HepG2 (cell line): ENCODE results near the gene ZBTB7C. TPM values are rescaled to one million over a fixed set of nuclear protein-coding genes. Genes with fewer than 3 reads are reported as not detected.

Experiments used
- CEBPG ChIP-seq: IDR thresholded peaks from 2 replicates; pipeline ENCODE4 v1.6.1; 2016
- FOXA1 ChIP-seq, 2 experiments: fragments of 450-650 bp in 1 of 2; sonication (generic) in 1 of 2; formaldehyde crosslinking in 1 of 2; IDR thresholded peaks; 2 replicates each; pipeline versions ENCODE4 v1.4.0 to v1.6.1; 2016 to 2020; ENCODE audit warnings: missing genetic modification reagents in 1 of 2
- FOXA3 ChIP-seq: IDR thresholded peaks from 2 replicates; pipeline ENCODE4 v1.6.1; 2016; ENCODE audit warnings: missing genetic modification reagents, missing compliant biosample characterization
- FOXO1 ChIP-seq: sonication (generic); formaldehyde crosslinking; IDR thresholded peaks from 2 replicates; pipeline ENCODE4 v1.4.0; 2020; ENCODE audit warnings: missing genetic modification reagents
- GATAD2A ChIP-seq: IDR thresholded peaks from 2 replicates; pipeline ENCODE4 v1.6.1; 2016
- HNRNPLL ChIP-seq: fragments of 200-400 bp; formaldehyde crosslinking; IDR thresholded peaks from 2 replicates; pipeline ENCODE4 v1.6.1; 2017; ENCODE audit warnings: mild to moderate bottlenecking, low read depth, low read length; ENCODE audit not compliant: poor library complexity, severe bottlenecking
- HOMEZ ChIP-seq: IDR thresholded peaks from 2 replicates; pipeline ENCODE4 v1.6.1; 2016; ENCODE audit warnings: low read depth
- KLF13 ChIP-seq: sonication (generic); formaldehyde crosslinking; IDR thresholded peaks from 2 replicates; pipeline ENCODE4 v1.4.0; 2020; ENCODE audit warnings: mild to moderate bottlenecking, missing genetic modification reagents
- MEIS1 ChIP-seq: sonication (generic); formaldehyde crosslinking; IDR thresholded peaks from 2 replicates; pipeline ENCODE4 v1.9.0; 2021; ENCODE audit warnings: mild to moderate bottlenecking, missing genetic modification reagents, moderate library complexity, borderline replicate concordance
- PATZ1 ChIP-seq: sonication (generic); formaldehyde crosslinking; IDR thresholded peaks from 2 replicates; pipeline ENCODE4 v1.4.0; 2020; ENCODE audit warnings: missing genetic modification reagents
- SMC3 ChIP-seq: IDR thresholded peaks from 2 replicates; pipeline ENCODE4 v1.6.1; 2011; ENCODE audit warnings: low read length, improper control_type of control experiment
- SSRP1 ChIP-seq: IDR thresholded peaks from 2 replicates; pipeline ENCODE4 v1.6.1; 2016; ENCODE audit warnings: control low read depth
- TFAP4 ChIP-seq: sonication (generic); IDR thresholded peaks from 2 replicates; pipeline ENCODE4 v1.6.1; 2016; ENCODE audit warnings: low read depth, borderline replicate concordance
- UBTF ChIP-seq: sonication (generic); formaldehyde crosslinking; IDR thresholded peaks from 2 replicates; pipeline ENCODE4 v1.4.0; 2020; ENCODE audit warnings: mild to moderate bottlenecking, missing genetic modification reagents
- ZBTB7A ChIP-seq: sonication (generic); formaldehyde crosslinking; IDR thresholded peaks from 2 replicates; pipeline ENCODE4 v1.8.0; 2022; ENCODE audit warnings: mild to moderate bottlenecking, missing genetic modification reagents
- ZFX ChIP-seq: sonication (generic); formaldehyde crosslinking; IDR thresholded peaks from 2 replicates; pipeline ENCODE4 v1.4.0; 2020; ENCODE audit warnings: mild to moderate bottlenecking, low read depth, missing genetic modification reagents, moderate library complexity
- ZNF235 ChIP-seq: sonication (generic); formaldehyde crosslinking; IDR thresholded peaks from 2 replicates; pipeline ENCODE4 v1.8.1; 2023; ENCODE audit warnings: mild to moderate bottlenecking, missing genetic modification reagents, borderline replicate concordance
- ZNF430 ChIP-seq: sonication (generic); formaldehyde crosslinking; IDR thresholded peaks from 2 replicates; pipeline ENCODE4 v1.9.0; 2021; ENCODE audit warnings: mild to moderate bottlenecking, missing genetic modification reagents
- ZNF558 ChIP-seq: sonication (generic); formaldehyde crosslinking; IDR thresholded peaks from 2 replicates; pipeline ENCODE4 v1.9.0; 2022; ENCODE audit warnings: mild to moderate bottlenecking, missing genetic modification reagents, borderline replicate concordance
- ZNF580 ChIP-seq: IDR thresholded peaks from 2 replicates; pipeline ENCODE4 v1.6.1; 2016; ENCODE audit warnings: low read depth, borderline replicate concordance
- ZNF776 ChIP-seq: sonication (generic); formaldehyde crosslinking; IDR thresholded peaks from 2 replicates; pipeline ENCODE4 v1.4.0; 2020; ENCODE audit warnings: mild to moderate bottlenecking, missing genetic modification reagents
- polyA plus RNA-seq, 8 experiments: library from polyadenylated mRNA; depleted of rRNA in 3 of 8; stranded (reverse) in 7 of 8; unstranded in 1 of 8; fragments of >200 nt; fragmentation: Illumina TruSeq in 4 of 8; extraction: Trizol in 4 of 8; gene quantifications; 2 replicates each; pipeline versions ENCODE4 v1.2.1 to v1.2.3, GENCODE V29; 2011 to 2016; ENCODE audit warnings: low read depth in 4 of 8, missing spikeins in 1 of 8, mixed read lengths in 1 of 8; ENCODE audit not compliant: insufficient read depth in 1 of 8
- total RNA-seq, 5 experiments: library from RNA; depleted of rRNA; stranded (reverse); fragments of >200 nt; fragmentation: Illumina TruSeq; extraction: Trizol; gene quantifications; 2 replicates each; pipeline ENCODE4 v1.2.3, GENCODE V29; 2016; ENCODE audit warnings: low read depth in 1 of 5

Gene ZBTB7C
- total and polyA plus RNA-seq, 2 of the 13 experiments (the other 11 are each of a cell fraction or from before 2014, with no cell fraction given): 0.01 to 0.04 TPM

GRCh38 chr18:48446582-48447225 lies 37.5 kb upstream of the ZBTB7C start (continued):
- TF ChIP-seq ZNF776 (0 out of 2 replicates have a peak, but pooled peaks have one; percentile 42), SSRP1 (CRISPR knock-in tag) (no peak), KLF13 (no peak), HNRNPLL (peak; percentile 16), SMC3 (peak; percentile 58), ZBTB7A (no peak), MEIS1 (CRISPR knock-in tag) (0 out of 2 replicates have a peak, but pooled peaks have one; percentile 22), FOXA3 (CRISPR knock-in tag) (0 out of 2 replicates have a peak, but pooled peaks have one; percentile 10), FOXA1 (IDR thresholded peaks at IDR 0.05) (no peak), FOXA1 (CRISPR knock-in tag; IDR thresholded peaks at IDR 0.05) (0 out of 2 replicates have a peak, but pooled peaks have one; percentile 12), ZNF580 (CRISPR knock-in tag) (peak; percentile 67; the same call in 1 of the 2 replicates), HOMEZ (CRISPR knock-in tag) (0 out of 2 replicates have a peak, but pooled peaks have one; percentile 49), FOXO1 (CRISPR knock-in tag) (no peak), ZNF235 (0 out of 2 replicates have a peak, but pooled peaks have one; percentile 45), CEBPG (CRISPR knock-in tag) (peak; percentile 22; the same call in 1 of the 2 replicates), ZFX (peak; percentile 84), PATZ1 (CRISPR knock-in tag) (0 out of 2 replicates have a peak, but pooled peaks have one; percentile 19), UBTF (CRISPR knock-in tag) (peak; percentile 78), ZNF558 (CRISPR knock-in tag) (no peak), ZNF430 (CRISPR knock-in tag) (0 out of 2 replicates have a peak, but pooled peaks have one; percentile 39), TFAP4 (no peak), GATAD2A (CRISPR knock-in tag) (peak; percentile 50; the same call in 1 of the 2 replicates)
